Testis (tissue), 3 donors: ENCODE data around the gene ALG8. TPM values are rescaled to one million over a fixed set of nuclear protein-coding genes. Genes with fewer than 3 reads are reported as not detected.
A peak's percentile ranks its signal among the peaks of the same experiment; 100 is the strongest.
"Not testable (repeated sequence)": the region's sequence is repeated elsewhere in the genome, so short reads cannot be mapped to it uniquely, and the experiment has no call there.

Source experiments
- DNase-seq: peaks from one replicate; pipeline ENCODE4 v3.0.0-alpha.2; 2019
- H3K27ac ChIP-seq, 2 donors: fragments of 200-600 bp; sonication (generic); one replicate each; pipeline ENCODE4 v1.5.1; 2019
- H3K27me3 ChIP-seq: fragments of 200-600 bp; sonication (generic); one replicate; pipeline ENCODE4 v1.5.1; 2019
- H3K36me3 ChIP-seq: fragments of 200-600 bp; sonication (generic); one replicate; pipeline ENCODE4 v1.5.1; 2017; ENCODE audit warnings: low read depth; ENCODE audit errors: missing control alignments
- H3K4me1 ChIP-seq: fragments of 200-600 bp; sonication (generic); one replicate; pipeline ENCODE4 v1.5.1; 2019
- H3K4me3 ChIP-seq, 2 donors: fragments of 200-600 bp; sonication (generic); one replicate each; pipeline ENCODE4 v1.5.1; 2017 to 2019
- H3K9me3 ChIP-seq: fragments of 200-600 bp; sonication (generic); one replicate; pipeline ENCODE4 v1.5.1; 2017
- CTCF ChIP-seq, 3 experiments: fragments of 450-650 bp in 2 of 3; fragments of 200-600 bp in 1 of 3; sonication (generic) in 1 of 3; IDR thresholded peaks; one replicate each; pipeline ENCODE4 v1.5.1; 2016 to 2019; ENCODE audit warnings: antibody characterized with exemption in 3 of 3, mild to moderate bottlenecking in 2 of 3, moderate library complexity in 1 of 3
- POLR2A ChIP-seq: fragments of 450-650 bp; IDR thresholded peaks from one replicate; pipeline ENCODE4 v1.6.1; 2017; ENCODE audit warnings: antibody characterized with exemption, mild to moderate bottlenecking, moderate library complexity
- WGBS, 2 donors: methylation state at CpG; one replicate each; pipeline ENCODE4 v1.1.5; 2018; 5-methylcytosine and 5-hydroxymethylcytosine counted together
- intact Hi-C: fragments of 100-400 bp; cut with DNase I; formaldehyde crosslinking; loops from one replicate; pipeline ENCODE4 v1.15.1; 2023; ENCODE audit warnings: low total_unique reads
- polyA plus RNA-seq: library from polyadenylated mRNA; stranded (reverse); fragments of 350-450 nt; fragmentation: Illumina TruSeq; extraction: RNeasy Lipid Tissue Mini Kit (QIAGEN cat#74804); gene quantifications from one replicate; pipeline ENCODE4 v1.2.3, GENCODE V29; 2014; ENCODE audit warnings: low read depth, low replicate concordance; ENCODE audit not compliant: insufficient read depth
- total RNA-seq, 2 donors: library from RNA; depleted of rRNA; stranded (reverse); fragments of >200 nt; gene quantifications; one replicate each; pipeline ENCODE4 v1.2.3, GENCODE V29; 2016

ALG8 gene
- total and polyA plus RNA-seq, 3 donors from 2014 or later, result 61.2 to 115 (median 61.5) TPM

- DNase-seq, result no peak
- WGBS, 2 donors, result 36 to 41% methylated on average over 23 of the region's 23 CpGs
- TF ChIP-seq POLR2A (no peak), CTCF (IDR thresholded peaks at IDR 0.05) (no peak)
- Histone ChIP-seq H3K4me3 (peak overlapping the region; percentile 84 to 94), H3K27me3 (no peaks in the 10 kb centered on the region), H3K27ac (peak overlapping the region; percentile 76 to 83), H3K9me3 (no peaks in the 10 kb centered on the region), H3K36me3 (no peaks in the 10 kb centered on the region), H3K4me1 (peaks cover 15% of the 10 kb centered on the region)
- intact Hi-C loops, result no loop called here
Measured at GRCh38 chr11:78080084-78080817, 59.2 kb downstream of the ALG8 start.

GRCh38 chr11:78079232-78080083, 60.0 kb downstream of the ALG8 start, which contains the start of gene NDUFC2:
TSS of gene NDUFC2 (minus strand) at chr11:78079862. CDS start at chr11:78079744, 118 bp downstream.
- no peaks in the 10 kb centered on the region for H3K9me3 ChIP-seq
- H3K27me3 ChIP-seq, result no peaks in the 10 kb centered on the region
- TF ChIP-seq CTCF (IDR thresholded peaks at IDR 0.05) (peak in 1 of 3 experiments; percentile 10), POLR2A (no peak)
- DNase-seq, result peak; percentile 87
- peaks cover 15% of the 10 kb centered on the region for H3K4me1 ChIP-seq
- no peaks in the 10 kb centered on the region for H3K36me3 ChIP-seq
- H3K4me3 ChIP-seq, result peak within 1 kb of the TSS; percentile 84 to 94
- intact Hi-C loops, result no loop called here
- WGBS, 2 donors, result 0 to 1% methylated on average over 32 to 68 of the region's 68 CpGs
- H3K27ac ChIP-seq, result peak within 1 kb of the TSS; percentile 76 to 83

- Histone ChIP-seq H3K36me3 (no peaks in the 10 kb centered on the region), H3K27ac (peak overlapping the region in 1 of 2 donors; percentile 83), H3K4me3 (peak overlapping the region; percentile 84 to 94), H3K27me3 (no peaks in the 10 kb centered on the region), H3K4me1 (peaks cover 15% of the 10 kb centered on the region), H3K9me3 (no peaks in the 10 kb centered on the region)
- TF ChIP-seq CTCF (IDR thresholded peaks at IDR 0.05) (no peak), POLR2A (no peak)
- no peak for DNase-seq
- intact Hi-C loops, result no loop called here
- 26 to 28% methylated on average over 21 of the region's 21 CpGs for WGBS, 2 donors
Measured at GRCh38 chr11:78078218-78079167, 60.9 kb downstream of the ALG8 start.

- DNase-seq, intact Hi-C loops, H3K36me3 ChIP-seq, H3K27me3 ChIP-seq, H3K9me3 ChIP-seq, H3K27ac ChIP-seq, H3K4me3 ChIP-seq: not testable (repeated sequence)
- WGBS, 2 donors, result 76 to 82% methylated on average over 4 of the region's 4 CpGs
- peaks cover 15% of the 10 kb centered on the region for H3K4me1 ChIP-seq
Measured at GRCh38 chr11:78077592-78077991, 61.8 kb downstream of the ALG8 start.
